NCI-H226 (cell line): Measurements from ENCODE around the gene RPS18.
"Not testable (repeated sequence)": the region's sequence is repeated elsewhere in the genome, so short reads cannot be mapped to it uniquely, and the experiment has no call there.

Experiments
- DNase-seq: peaks from one replicate; pipeline ENCODE4 v3.0.0-alpha.2; 2015

RPS18 gene

GRCh38 chr6:33271468-33272274 is at the start of gene RPS18, which contains the start of gene VPS52:
TSS of gene RPS18 (plus strand) at chr6:33272075. CDS start at chr6:33272120, 45 bp downstream.
TSS of gene VPS52 (minus strand) at chr6:33271876. CDS start at chr6:33271675, 201 bp downstream.
- DNase-seq = peak; percentile 94

GRCh38 chr6:33226503-33227120 is 45.3 kb upstream of the RPS18 start:
- DNase-seq = not testable (repeated sequence)

- no peak for DNase-seq
Measured at GRCh38 chr6:33235221-33235634, 36.6 kb upstream of the RPS18 start.

DNA sequence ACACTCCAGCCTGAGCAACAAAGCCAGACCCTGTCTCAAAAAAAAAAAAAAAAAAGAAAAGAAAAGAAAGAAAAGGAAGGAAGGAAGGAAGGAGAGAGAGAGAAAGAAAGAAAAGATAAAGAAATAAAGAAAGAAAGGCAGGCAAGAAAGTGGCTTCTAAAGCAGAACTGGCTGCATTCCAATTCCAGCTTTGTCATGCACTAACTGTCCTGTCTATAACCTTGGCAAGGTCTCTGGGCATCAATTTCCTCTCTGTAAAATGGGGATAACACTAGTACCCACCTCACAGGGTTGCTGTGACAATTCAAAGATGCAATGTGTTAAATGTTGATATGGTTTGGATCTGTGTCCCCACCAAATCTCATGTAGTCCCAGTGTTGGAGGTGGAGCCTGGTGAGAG is 35.5 kb upstream of the RPS18 start:
- no peak for DNase-seq

DNA sequence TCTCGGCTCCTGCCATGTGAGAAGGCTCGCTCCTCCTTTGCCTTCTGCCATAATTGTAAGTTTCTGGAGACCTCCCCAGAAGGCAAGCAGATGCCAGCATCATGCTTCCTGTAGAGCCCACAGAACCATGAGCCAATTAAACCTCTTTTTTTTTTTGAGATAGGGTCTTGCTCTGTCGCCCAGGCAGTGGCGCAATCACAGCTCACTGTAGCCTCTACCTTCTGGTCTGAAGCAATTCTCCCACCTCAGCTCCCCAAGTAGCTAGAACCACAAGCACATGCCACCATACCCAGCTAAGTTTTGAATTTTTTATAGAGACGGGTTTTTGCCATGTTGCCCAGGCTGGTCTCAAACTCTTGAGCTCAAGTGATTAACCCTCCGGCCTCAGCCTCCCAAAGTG is 35.0 kb upstream of the RPS18 start:
- DNase-seq = no peak

DNA sequence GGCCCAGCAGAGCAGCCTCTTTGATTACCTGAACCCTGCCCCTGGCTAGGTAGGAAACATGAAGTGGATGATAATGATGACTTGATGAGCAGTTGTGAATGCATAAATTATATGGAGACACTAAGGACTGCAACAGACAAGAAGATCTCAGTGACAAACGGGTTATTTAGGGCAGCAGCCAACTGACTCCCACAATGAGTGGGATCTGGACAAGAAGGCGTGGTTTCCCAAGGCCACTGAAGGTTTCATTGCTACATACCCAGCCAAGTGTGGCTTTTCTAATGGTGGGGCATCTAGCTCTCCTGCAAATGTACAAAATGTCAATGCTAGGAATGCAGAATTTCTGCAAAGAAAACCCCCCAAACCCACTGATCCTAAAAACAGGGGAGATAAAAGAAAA is 34.1 kb upstream of the RPS18 start:
- no peak for DNase-seq

- no peak for DNase-seq
Measured at GRCh38 chr6:33241968-33242367, 29.9 kb upstream of the RPS18 start.

DNA sequence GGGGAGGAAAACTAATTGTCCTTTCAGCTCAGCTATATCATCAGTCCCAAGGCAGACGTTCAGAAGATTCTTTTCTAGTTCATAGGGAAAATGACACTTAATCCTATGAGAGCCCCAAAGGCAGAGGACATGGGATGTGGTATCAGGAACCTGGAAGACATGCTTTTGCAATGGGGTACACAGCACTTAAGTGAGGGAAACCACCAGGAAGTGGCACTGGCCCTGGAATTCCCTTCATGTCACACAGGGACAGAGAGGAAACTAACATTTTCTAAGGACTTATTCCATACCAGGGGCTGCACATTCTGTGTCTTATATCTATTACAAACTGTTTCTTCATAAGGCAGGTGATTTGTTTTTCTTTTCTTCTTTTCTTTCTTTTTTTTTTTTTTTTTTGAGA is 28.4 kb upstream of the RPS18 start:
- no peak for DNase-seq

GRCh38 chr6:33247977-33248642 is 23.8 kb upstream of the RPS18 start:
- DNase-seq = peak; percentile 80

- DNase-seq = no peak
Measured at GRCh38 chr6:33248643-33248931, 23.3 kb upstream of the RPS18 start.

DNA sequence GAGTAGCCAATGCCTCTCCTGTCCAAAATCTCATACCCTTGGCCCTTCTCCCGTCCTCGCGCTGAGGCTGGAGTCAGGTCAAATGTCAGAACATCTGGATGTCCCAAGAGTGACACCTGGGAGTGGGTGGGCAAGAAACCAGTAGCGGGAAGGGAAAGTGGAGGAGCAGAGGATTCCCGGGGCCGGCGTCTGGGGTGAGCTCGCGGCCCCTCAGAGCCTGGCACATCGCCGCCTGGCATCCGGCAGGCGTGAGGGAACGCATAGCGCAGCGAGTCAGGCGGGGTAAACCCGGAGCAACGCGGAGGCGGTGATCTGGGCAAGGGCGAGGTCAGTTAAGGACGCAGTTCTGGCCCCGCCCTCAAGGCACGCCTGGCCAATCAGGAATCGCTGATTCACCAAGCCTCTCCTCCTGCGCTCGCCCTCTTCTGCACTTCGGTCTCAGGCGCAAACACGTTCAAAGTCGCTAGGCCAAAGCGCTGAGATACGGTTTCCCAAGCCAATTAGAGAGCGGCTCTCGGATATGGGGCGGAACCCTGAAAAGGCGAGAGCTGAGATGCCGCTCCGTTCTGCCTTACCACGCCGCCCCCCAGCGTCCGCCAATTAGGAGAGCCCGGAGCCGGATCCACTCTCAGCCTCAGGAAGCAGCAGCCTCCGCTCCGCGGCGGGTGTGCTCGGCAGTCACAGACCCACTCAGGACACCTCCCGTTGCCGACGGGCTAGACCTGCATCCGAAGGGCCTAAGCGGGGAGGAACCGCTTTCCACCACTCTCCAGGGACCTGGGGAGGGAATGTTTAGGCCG is 22.7 kb upstream of the RPS18 start:
- peak; percentile 100 for DNase-seq

- DNase-seq = peak; percentile 71
Measured at GRCh38 chr6:33249732-33250630, 21.9 kb upstream of the RPS18 start.

DNA sequence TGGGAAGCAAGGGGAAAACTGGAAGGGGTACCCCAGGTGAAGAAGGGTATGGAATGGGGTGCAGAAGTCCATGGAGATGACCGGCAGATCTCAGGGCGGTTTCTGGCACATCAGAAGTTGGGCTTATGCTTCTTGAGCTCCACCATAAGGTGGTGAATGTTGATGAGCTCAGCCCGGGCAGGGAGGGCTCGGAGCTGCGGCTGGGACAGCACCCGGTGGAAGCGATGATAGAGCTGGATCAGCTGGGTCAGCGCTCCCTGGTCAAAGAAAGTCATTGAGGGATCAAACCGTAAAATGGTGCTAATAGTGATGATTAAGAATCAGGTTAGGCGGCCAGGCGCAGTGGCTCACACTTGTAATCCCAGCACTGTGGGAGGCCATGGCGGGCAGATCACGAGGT is 21.1 kb upstream of the RPS18 start:
- no peak for DNase-seq

GRCh38 chr6:33251395-33252012 is 20.4 kb upstream of the RPS18 start:
- no peak for DNase-seq

DNA sequence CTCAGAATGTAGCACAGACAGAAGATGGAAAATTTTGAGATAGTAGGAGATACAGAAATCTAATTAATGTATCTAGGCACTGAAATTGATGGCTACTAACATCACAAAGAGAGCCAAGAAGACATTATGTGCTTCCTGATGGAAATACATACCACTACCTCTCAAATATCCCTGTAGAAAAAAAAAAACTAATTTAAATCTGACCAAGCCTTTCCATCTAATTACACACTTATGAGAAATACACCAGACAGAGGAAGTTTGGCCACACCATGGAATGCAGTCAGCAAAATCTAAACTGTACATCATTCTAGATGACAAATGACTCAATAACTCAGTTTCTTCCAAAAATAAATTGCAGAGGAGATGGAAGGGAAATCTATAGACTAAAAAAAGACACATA is 19.1 kb upstream of the RPS18 start:
- DNase-seq = no peak

GRCh38 chr6:33254591-33254990 is 17.3 kb upstream of the RPS18 start:
- DNase-seq = no peak

DNA sequence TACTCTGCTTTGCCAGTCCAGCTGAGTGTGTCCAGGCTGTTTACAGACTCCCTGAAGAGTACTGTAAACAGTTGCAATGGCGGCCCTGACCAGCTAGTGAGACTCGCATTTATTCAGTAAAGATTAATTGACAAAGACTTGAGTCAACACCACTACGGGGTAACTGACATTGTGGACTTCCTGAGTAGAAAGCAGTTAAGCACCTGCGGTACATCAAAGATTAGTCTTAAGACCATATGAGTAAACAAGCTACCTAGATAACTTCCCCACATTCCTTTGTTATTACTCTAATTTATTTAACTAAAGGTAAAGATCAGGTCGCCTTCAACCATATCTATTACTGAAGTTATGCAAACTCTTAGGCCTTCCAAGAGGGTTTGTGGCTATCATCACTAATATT is 12.8 kb upstream of the RPS18 start:
- peak; percentile 20 for DNase-seq

GRCh38 chr6:33262490-33262889 is 9.4 kb upstream of the RPS18 start:
- DNase-seq = not testable (repeated sequence)

- DNase-seq = no peak
Measured at GRCh38 chr6:33264015-33264414, 7.9 kb upstream of the RPS18 start.

GRCh38 chr6:33271117-33271467 is 783 bp upstream of the RPS18 start:
- DNase-seq = no peak

DNA sequence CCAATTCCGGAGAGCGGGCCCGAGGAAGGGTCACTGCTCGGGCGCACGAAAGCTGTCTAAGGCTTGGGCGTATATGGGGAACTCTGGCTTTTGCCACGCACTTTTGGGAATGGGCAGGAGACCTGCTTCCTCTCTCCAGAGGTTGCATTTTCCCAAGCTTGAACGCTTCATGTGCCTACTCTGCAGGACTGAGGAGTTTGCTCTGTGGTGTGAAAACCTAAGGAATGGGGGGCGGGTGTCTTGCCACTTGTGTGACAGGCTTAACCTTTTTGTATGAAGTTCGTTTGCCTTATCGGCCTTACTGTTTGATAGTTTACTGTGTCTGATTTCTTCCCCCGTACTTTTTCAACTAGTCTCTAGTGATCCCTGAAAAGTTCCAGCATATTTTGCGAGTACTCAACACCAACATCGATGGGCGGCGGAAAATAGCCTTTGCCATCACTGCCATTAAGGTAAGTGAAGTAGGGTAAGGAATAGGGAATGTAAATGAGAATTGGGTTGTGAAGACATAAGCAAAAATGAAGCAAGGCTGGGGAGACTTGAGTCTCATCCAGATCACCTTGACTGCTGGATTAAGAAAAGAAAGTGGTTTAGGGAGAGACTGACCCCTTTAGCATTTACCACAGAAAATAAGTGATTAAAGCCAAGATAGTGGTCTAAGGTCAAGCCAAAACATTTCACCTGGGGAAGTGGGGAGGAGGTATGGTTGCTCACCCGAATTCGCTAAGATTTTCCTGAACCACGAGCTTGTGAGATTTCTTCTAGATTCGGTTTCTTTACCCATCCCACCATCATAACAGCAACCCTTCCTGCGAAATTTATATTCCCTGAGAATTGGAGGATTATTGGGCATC is 627 bp downstream of the RPS18 start:
- DNase-seq = no peak
